ENCODE results near the gene BPI. TPM values are rescaled to one million over a fixed set of nuclear protein-coding genes. Genes with fewer than 3 reads are reported as not detected.

BPI gene
- polyA plus RNA-seq, 1 donor (not counting 4 experiments of a cell fraction or from before 2014, with no cell fraction given) = not detected

DNA sequence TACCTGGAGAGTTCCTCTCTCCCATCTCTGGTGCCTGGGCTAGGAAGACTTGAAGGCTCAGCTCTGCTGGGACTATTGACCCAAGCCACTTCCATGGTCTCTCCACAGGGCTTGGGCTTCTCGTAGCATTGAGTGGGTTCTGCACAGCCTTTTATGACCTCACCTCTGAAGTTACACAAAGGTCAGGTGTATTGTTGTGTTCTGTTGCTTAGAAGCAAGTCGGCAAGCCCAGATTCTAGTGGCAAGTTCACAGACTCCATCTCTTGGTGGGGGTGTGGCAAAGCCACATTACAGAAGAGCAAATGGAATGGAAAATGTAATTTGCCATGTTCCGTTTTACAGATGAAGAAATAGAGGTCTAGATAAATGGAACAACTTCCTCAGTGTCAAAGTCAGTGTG, 13.5 kb downstream of the BPI start:
- no peaks in the 10 kb centered on the region for H4K20me1 ChIP-seq (ENCODE audit: control insufficient read depth, extremely low read depth, insufficient read depth, low read length)
- peaks cover 1% of the 10 kb centered on the region for H3K4me1 ChIP-seq (ENCODE audit: control insufficient read depth, extremely low read depth, insufficient read depth, low read length)
- no peak for DNase-seq (ENCODE audit: low read depth, low spot score)
- TF ChIP-seq, protein P1, sequence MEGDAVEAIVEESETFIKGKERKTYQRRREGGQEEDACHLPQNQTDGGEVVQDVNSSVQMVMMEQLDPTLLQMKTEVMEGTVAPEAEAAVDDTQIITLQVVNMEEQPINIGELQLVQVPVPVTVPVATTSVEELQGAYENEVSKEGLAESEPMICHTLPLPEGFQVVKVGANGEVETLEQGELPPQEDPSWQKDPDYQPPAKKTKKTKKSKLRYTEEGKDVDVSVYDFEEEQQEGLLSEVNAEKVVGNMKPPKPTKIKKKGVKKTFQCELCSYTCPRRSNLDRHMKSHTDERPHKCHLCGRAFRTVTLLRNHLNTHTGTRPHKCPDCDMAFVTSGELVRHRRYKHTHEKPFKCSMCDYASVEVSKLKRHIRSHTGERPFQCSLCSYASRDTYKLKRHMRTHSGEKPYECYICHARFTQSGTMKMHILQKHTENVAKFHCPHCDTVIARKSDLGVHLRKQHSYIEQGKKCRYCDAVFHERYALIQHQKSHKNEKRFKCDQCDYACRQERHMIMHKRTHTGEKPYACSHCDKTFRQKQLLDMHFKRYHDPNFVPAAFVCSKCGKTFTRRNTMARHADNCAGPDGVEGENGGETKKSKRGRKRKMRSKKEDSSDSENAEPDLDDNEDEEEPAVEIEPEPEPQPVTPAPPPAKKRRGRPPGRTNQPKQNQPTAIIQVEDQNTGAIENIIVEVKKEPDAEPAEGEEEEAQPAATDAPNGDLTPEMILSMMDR (optimal IDR thresholded peaks at IDR 0.05 in 1 of 3, IDR thresholded peaks at IDR 0.05 in 1 of 3, conservative IDR thresholded peaks at IDR 0.05 in 1 of 3; ENCODE audit: extremely low read depth in 1 of 3, insufficient read depth in 2 of 3, low read length in 3 of 3) = no peak
- H2AFZ ChIP-seq (ENCODE audit: control insufficient read depth, low read length) = no peak overlapping the region
- H3K4me2 ChIP-seq (ENCODE audit: control insufficient read depth, extremely low read depth, insufficient read depth, low read depth, low read length) = no peak overlapping the region
- H3K9me1 ChIP-seq (ENCODE audit: control insufficient read depth, extremely low read depth, insufficient read depth, low read length) = peaks cover under 1% of the 10 kb centered on the region
- H3K4me3 ChIP-seq (ENCODE audit: control insufficient read depth in 2 of 3, extremely low read depth in 1 of 3, insufficient read depth in 2 of 3, low read depth in 1 of 3, low read length in 3 of 3) = no peak overlapping the region
- peaks cover 2% of the 10 kb centered on the region for H3K27me3 ChIP-seq (ENCODE audit: control insufficient read depth, extremely low read depth, insufficient read depth, low read length)
- dilution Hi-C loops (cut with MboI; ENCODE audit: extremely low pct_ligation_motif_present, low sequenced_read_pairs) = no loop called here
- no peak overlapping the region for H3K27ac ChIP-seq (ENCODE audit: control insufficient read depth, insufficient read depth, low read length)
- no peaks in the 10 kb centered on the region for H3K79me2 ChIP-seq (ENCODE audit: control insufficient read depth, insufficient read depth, low read length)
- H3K9ac ChIP-seq (ENCODE audit: control insufficient read depth, extremely low read depth, insufficient read depth, low read length) = no peak overlapping the region
- FAIRE-seq = no peak
- no peaks in the 10 kb centered on the region for H3K9me3 ChIP-seq (ENCODE audit: control insufficient read depth, low read depth, low read length)
- no peaks in the 10 kb centered on the region for H3K36me3 ChIP-seq (ENCODE audit: control insufficient read depth in 2 of 2, extremely low read depth in 1 of 2, insufficient read depth in 2 of 2, low read length in 2 of 2)

DNA sequence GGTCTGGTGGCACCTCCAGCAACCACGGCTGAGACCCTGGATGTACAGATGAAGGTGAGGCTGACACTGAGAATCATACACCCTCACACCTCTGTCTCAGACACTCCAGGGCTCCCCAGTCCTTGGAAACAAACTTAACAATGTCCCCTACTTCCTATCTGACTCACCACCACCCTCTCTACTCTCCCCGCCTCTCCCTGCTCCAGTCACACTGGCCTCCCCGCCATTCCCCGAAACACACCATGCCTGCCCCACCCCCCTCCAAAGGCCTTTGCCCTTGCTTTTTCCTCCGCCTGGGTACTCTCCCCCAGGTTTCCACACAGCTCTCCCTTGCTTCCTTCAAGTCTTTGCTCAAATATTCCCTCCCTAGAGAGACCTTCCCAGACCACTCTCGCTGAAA, 16.3 kb downstream of the BPI start:
- Histone ChIP-seq H3K79me2 (ENCODE audit: control insufficient read depth, insufficient read depth, low read length) (no peaks in the 10 kb centered on the region), H3K4me3 (ENCODE audit: control insufficient read depth in 2 of 3, extremely low read depth in 1 of 3, insufficient read depth in 2 of 3, low read depth in 1 of 3, low read length in 3 of 3) (no peak overlapping the region), H3K4me2 (ENCODE audit: control insufficient read depth, extremely low read depth, insufficient read depth, low read depth, low read length) (no peak overlapping the region), H4K20me1 (ENCODE audit: control insufficient read depth, extremely low read depth, insufficient read depth, low read length) (no peaks in the 10 kb centered on the region), H3K27me3 (ENCODE audit: control insufficient read depth, extremely low read depth, insufficient read depth, low read length) (peaks cover 2% of the 10 kb centered on the region), H3K9me1 (ENCODE audit: control insufficient read depth, extremely low read depth, insufficient read depth, low read length) (no peaks in the 10 kb centered on the region), H2AFZ (ENCODE audit: control insufficient read depth, low read length) (no peak overlapping the region), H3K27ac (ENCODE audit: control insufficient read depth, insufficient read depth, low read length) (no peak overlapping the region), H3K36me3 (ENCODE audit: control insufficient read depth in 2 of 2, extremely low read depth in 1 of 2, insufficient read depth in 2 of 2, low read length in 2 of 2) (no peaks in the 10 kb centered on the region), H3K4me1 (ENCODE audit: control insufficient read depth, extremely low read depth, insufficient read depth, low read length) (no peaks in the 10 kb centered on the region), H3K9ac (ENCODE audit: control insufficient read depth, extremely low read depth, insufficient read depth, low read length) (no peak overlapping the region), H3K9me3 (ENCODE audit: control insufficient read depth, low read depth, low read length) (no peaks in the 10 kb centered on the region)
- dilution Hi-C loops (cut with MboI; ENCODE audit: extremely low pct_ligation_motif_present, low sequenced_read_pairs) = no loop called here
- no peak for TF ChIP-seq EZH2 (IDR thresholded peaks at IDR 0.05; ENCODE audit: low read length)
- TF ChIP-seq, protein P1 (optimal IDR thresholded peaks at IDR 0.05 in 1 of 3, IDR thresholded peaks at IDR 0.05 in 1 of 3, conservative IDR thresholded peaks at IDR 0.05 in 1 of 3; ENCODE audit: extremely low read depth in 1 of 3, insufficient read depth in 2 of 3, low read length in 3 of 3) = no peak
- no peak for FAIRE-seq
- no peak for DNase-seq (ENCODE audit: low read depth, low spot score)

Data from keratinocyte (primary cell).